ENCODE data around the gene CCP110. TPM values are rescaled to one million over a fixed set of nuclear protein-coding genes. Genes with fewer than 3 reads are reported as not detected.
A peak's percentile ranks its signal among the peaks of the same experiment; 100 is the strongest.

CCP110 gene
- total RNA-seq, 2 experiments from 2014 or later = 22.6 to 38.4 TPM

GRCh38 chr16:19567560-19567959, 43.8 kb downstream of the CCP110 start:
- DNase-seq (ENCODE audit: low spot score) = no peak
- Histone ChIP-seq H3K27ac (ENCODE audit: low read depth, low read length, poor library complexity, severe bottlenecking) (no peak overlapping the region), H3K4me3 (ENCODE audit: low read depth, low read length, poor library complexity, severe bottlenecking) (no peak overlapping the region), H3K36me3 (ENCODE audit: insufficient read depth, low read length) (peaks cover 55% of the 10 kb centered on the region), H4K20me1 (ENCODE audit: insufficient read depth, low read length) (no peaks in the 10 kb centered on the region), H3K4me2 (ENCODE audit: low read length) (no peak overlapping the region), H2AFZ (ENCODE audit: low read length) (no peak overlapping the region), H3K4me1 (ENCODE audit: insufficient read depth, low read length, poor library complexity, severe bottlenecking) (no peaks in the 10 kb centered on the region), H3K9me2 (ENCODE audit: insufficient read depth, low read length) (no peaks in the 10 kb centered on the region), H3K79me2 (ENCODE audit: insufficient read depth, low read depth, low read length) (no peaks in the 10 kb centered on the region), H3K9me3 (ENCODE audit: low read length) (no peaks in the 10 kb centered on the region)
- CTCF ChIA-PET (ENCODE audit: unreplicated experiment) = no interaction called here
- intact Hi-C loops (cut with micrococcal nuclease; ENCODE audit: unreplicated experiment) = no loop called here
- POLR2A ChIA-PET = interaction anchor here (0.7 kb wide), 1 partner anchor 216 kb away, joined by 3 read pairs; no protein-coding TSS in a partner anchor
- BruUV-seq (replicated peaks) = no TSS peak
- TF ChIP-seq CTCF (conservative IDR thresholded peaks at IDR 0.05; ENCODE audit: low read length) (no peak), EZH2phosphoT487 (IDR thresholded peaks at IDR 0.05; ENCODE audit: borderline replicate concordance, low read depth, low read length) (no peak)

GRCh38 chr16:19573997-19574396, 50.3 kb downstream of the CCP110 start:
- Histone ChIP-seq H3K9me3 (ENCODE audit: low read length) (no peaks in the 10 kb centered on the region), H3K4me1 (ENCODE audit: insufficient read depth, low read length, poor library complexity, severe bottlenecking) (no peaks in the 10 kb centered on the region), H3K4me3 (ENCODE audit: low read depth, low read length, poor library complexity, severe bottlenecking) (no peak overlapping the region), H4K20me1 (ENCODE audit: insufficient read depth, low read length) (no peaks in the 10 kb centered on the region), H3K27ac (ENCODE audit: low read depth, low read length, poor library complexity, severe bottlenecking) (no peak overlapping the region), H3K79me2 (ENCODE audit: insufficient read depth, low read depth, low read length) (no peaks in the 10 kb centered on the region), H3K9me2 (ENCODE audit: insufficient read depth, low read length) (no peaks in the 10 kb centered on the region), H3K36me3 (ENCODE audit: insufficient read depth, low read length) (peaks cover 69% of the 10 kb centered on the region), H2AFZ (ENCODE audit: low read length) (no peak overlapping the region), H3K4me2 (ENCODE audit: low read length) (no peak overlapping the region)
- intact Hi-C loops (cut with micrococcal nuclease; ENCODE audit: unreplicated experiment) = no loop called here
- DNase-seq (ENCODE audit: low spot score) = no peak
- ChIA-PET POLR2A (no interaction called here), CTCF (ENCODE audit: unreplicated experiment) (no interaction called here)
- BruUV-seq (replicated peaks) = no TSS peak
- TF ChIP-seq CTCF (conservative IDR thresholded peaks at IDR 0.05; ENCODE audit: low read length) = no peak
- no peak for TF ChIP-seq EZH2phosphoT487 (IDR thresholded peaks at IDR 0.05; ENCODE audit: borderline replicate concordance, low read depth, low read length)

- Histone ChIP-seq H3K27ac (ENCODE audit: low read depth, low read length, poor library complexity, severe bottlenecking) (no peak overlapping the region), H3K4me3 (ENCODE audit: low read depth, low read length, poor library complexity, severe bottlenecking) (no peak overlapping the region), H4K20me1 (ENCODE audit: insufficient read depth, low read length) (no peaks in the 10 kb centered on the region), H3K4me2 (ENCODE audit: low read length) (no peak overlapping the region), H3K9me3 (ENCODE audit: low read length) (no peaks in the 10 kb centered on the region), H3K36me3 (ENCODE audit: insufficient read depth, low read length) (peaks cover 67% of the 10 kb centered on the region), H3K9me2 (ENCODE audit: insufficient read depth, low read length) (no peaks in the 10 kb centered on the region), H3K4me1 (ENCODE audit: insufficient read depth, low read length, poor library complexity, severe bottlenecking) (no peaks in the 10 kb centered on the region), H3K79me2 (ENCODE audit: insufficient read depth, low read depth, low read length) (no peaks in the 10 kb centered on the region), H2AFZ (ENCODE audit: low read length) (no peak overlapping the region)
- no peak for TF ChIP-seq EZH2phosphoT487 (IDR thresholded peaks at IDR 0.05; ENCODE audit: borderline replicate concordance, low read depth, low read length)
- DNase-seq (ENCODE audit: low spot score) = no peak
- CTCF ChIA-PET (ENCODE audit: unreplicated experiment) = no interaction called here
- BruUV-seq (replicated peaks) = TSS peak; percentile 39
- POLR2A ChIA-PET = no interaction called here
- intact Hi-C loops (cut with micrococcal nuclease; ENCODE audit: unreplicated experiment) = no loop called here
Observed at GRCh38 chr16:19574615-19575014, 50.9 kb downstream of the CCP110 start.

Data from OCI-LY7 (cell line).